ENCODE results near the gene TBC1D4. TPM values are rescaled to one million over a fixed set of nuclear protein-coding genes. Genes with fewer than 3 reads are reported as not detected.

The TBC1D4 gene, protein sequence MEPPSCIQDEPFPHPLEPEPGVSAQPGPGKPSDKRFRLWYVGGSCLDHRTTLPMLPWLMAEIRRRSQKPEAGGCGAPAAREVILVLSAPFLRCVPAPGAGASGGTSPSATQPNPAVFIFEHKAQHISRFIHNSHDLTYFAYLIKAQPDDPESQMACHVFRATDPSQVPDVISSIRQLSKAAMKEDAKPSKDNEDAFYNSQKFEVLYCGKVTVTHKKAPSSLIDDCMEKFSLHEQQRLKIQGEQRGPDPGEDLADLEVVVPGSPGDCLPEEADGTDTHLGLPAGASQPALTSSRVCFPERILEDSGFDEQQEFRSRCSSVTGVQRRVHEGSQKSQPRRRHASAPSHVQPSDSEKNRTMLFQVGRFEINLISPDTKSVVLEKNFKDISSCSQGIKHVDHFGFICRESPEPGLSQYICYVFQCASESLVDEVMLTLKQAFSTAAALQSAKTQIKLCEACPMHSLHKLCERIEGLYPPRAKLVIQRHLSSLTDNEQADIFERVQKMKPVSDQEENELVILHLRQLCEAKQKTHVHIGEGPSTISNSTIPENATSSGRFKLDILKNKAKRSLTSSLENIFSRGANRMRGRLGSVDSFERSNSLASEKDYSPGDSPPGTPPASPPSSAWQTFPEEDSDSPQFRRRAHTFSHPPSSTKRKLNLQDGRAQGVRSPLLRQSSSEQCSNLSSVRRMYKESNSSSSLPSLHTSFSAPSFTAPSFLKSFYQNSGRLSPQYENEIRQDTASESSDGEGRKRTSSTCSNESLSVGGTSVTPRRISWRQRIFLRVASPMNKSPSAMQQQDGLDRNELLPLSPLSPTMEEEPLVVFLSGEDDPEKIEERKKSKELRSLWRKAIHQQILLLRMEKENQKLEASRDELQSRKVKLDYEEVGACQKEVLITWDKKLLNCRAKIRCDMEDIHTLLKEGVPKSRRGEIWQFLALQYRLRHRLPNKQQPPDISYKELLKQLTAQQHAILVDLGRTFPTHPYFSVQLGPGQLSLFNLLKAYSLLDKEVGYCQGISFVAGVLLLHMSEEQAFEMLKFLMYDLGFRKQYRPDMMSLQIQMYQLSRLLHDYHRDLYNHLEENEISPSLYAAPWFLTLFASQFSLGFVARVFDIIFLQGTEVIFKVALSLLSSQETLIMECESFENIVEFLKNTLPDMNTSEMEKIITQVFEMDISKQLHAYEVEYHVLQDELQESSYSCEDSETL (N-terminal part only)
- 14.9 and 21.1 TPM in 2 replicates for total RNA-seq

DNA sequence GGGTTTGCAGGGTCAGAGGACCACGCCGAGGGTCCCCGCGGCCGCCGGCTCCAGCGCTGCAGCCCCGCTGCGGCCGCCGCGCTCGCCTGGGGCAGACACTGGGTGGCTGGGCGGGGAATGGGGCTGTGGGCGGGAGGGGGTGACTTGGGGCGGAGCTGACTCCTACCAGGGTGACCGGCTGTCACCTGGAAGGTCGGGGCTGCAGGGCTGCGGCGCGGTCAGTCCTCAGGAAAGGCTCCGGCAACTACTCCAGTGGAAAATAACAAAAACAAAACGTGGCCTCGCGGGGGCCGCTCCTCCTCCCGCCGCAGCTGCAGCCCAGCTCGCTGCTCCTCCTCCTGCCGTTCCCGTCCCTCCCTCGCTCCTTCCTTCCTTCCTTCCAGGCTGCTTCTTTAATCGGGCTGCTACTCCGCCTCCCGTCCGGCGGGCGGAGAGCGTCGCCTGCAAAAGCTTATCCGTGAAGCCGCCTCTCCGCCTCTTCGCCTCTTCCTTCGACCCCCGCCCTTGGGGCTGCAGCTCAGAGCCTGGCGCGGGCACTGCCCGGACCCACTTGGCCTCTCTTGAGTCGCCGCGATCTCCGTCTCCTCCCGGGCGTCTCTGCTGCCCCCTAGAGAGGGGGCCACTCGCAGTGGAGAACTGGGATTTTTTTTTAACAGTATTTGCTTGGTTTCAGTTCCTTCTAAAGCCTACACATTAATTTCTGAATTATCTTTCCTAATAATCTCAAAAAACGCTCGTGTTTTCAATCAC, at the start of gene TBC1D4:
TBC1D4 (minus strand) TSS at position 100 of the 750 bp plus-strand sequence. CDS start 402 bp downstream, outside the sequence.

Other genes with a start within 250 kb of the TBC1D4 start
- 52.4 and 62.4 TPM in 2 replicates for gene COMMD6, start 55.7 kb upstream of the TBC1D4 start, total RNA-seq
- gene UCHL3, start 67.6 kb upstream of the TBC1D4 start, total RNA-seq, result 19.3 and 29.0 TPM in 2 replicates
- 21.9 and 24.5 TPM in 2 replicates for gene LMO7, start 154.2 kb upstream of the TBC1D4 start, total RNA-seq